Gastroesophageal sphincter (tissue), 3 donors: ENCODE results near the gene TGM3.

Experiments
- CTCF ChIP-seq, 4 experiments: fragments of 200-600 bp in 2 of 4; fragments of 450-650 bp in 2 of 4; sonication (generic) in 1 of 4; IDR thresholded peaks; one replicate each; pipeline ENCODE4 v1.5.1; 2017 to 2019; ENCODE audit warnings: antibody characterized with exemption in 4 of 4, mild to moderate bottlenecking in 2 of 4, moderate library complexity in 2 of 4
- POLR2A ChIP-seq, 2 donors: fragments of 450-650 bp; IDR thresholded peaks; one replicate each; pipeline ENCODE4 v1.6.1; 2017; ENCODE audit warnings: antibody characterized with exemption in 2 of 2, mild to moderate bottlenecking in 2 of 2, moderate library complexity in 1 of 2
- POLR2AphosphoS5 ChIP-seq: sonication (generic); formaldehyde crosslinking; IDR thresholded peaks from one replicate; pipeline ENCODE4 v1.6.1; 2017; ENCODE audit warnings: antibody characterized with exemption

- TF ChIP-seq POLR2AphosphoS5 (no peak), CTCF (IDR thresholded peaks at IDR 0.05) (no peak), POLR2A (IDR thresholded peaks at IDR 0.05) (no peak)
These were observed 69.3 kb downstream of the TGM3 start for GRCh38 chr20:2365091-2365490.
